Epithelial cell of proximal tubule (primary cell): Measurements from ENCODE around the gene GRIA1. TPM values are rescaled to one million over a fixed set of nuclear protein-coding genes. Genes with fewer than 3 reads are reported as not detected.

Experiments used
- DNase-seq: peaks from one replicate; pipeline ENCODE4 v3.0.0-alpha.2; 2011; ENCODE audit warnings: low read depth
- H3K4me3 ChIP-seq: 2 replicates; pipeline ENCODE4 v1.5.1; 2011; ENCODE audit warnings: low read depth, mild to moderate bottlenecking, low read length
- total RNA-seq: library from RNA; depleted of rRNA; stranded (reverse); fragments of >200 nt; gene quantifications from 2 replicates; pipeline ENCODE4 v1.2.3, GENCODE V29; 2015
- TF ChIP-seq, protein P1 (sequence below): conservative IDR thresholded peaks from 2 replicates; pipeline ENCODE4 v1.5.1; 2012; ENCODE audit warnings: low read depth, mild to moderate bottlenecking, low read length

GRIA1 gene
- total RNA-seq, 1 donor from 2014 or later = not detected

- no peak overlapping the region for H3K4me3 ChIP-seq
- no peak for DNase-seq
- TF ChIP-seq, protein P1, sequence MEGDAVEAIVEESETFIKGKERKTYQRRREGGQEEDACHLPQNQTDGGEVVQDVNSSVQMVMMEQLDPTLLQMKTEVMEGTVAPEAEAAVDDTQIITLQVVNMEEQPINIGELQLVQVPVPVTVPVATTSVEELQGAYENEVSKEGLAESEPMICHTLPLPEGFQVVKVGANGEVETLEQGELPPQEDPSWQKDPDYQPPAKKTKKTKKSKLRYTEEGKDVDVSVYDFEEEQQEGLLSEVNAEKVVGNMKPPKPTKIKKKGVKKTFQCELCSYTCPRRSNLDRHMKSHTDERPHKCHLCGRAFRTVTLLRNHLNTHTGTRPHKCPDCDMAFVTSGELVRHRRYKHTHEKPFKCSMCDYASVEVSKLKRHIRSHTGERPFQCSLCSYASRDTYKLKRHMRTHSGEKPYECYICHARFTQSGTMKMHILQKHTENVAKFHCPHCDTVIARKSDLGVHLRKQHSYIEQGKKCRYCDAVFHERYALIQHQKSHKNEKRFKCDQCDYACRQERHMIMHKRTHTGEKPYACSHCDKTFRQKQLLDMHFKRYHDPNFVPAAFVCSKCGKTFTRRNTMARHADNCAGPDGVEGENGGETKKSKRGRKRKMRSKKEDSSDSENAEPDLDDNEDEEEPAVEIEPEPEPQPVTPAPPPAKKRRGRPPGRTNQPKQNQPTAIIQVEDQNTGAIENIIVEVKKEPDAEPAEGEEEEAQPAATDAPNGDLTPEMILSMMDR = no peak
These were observed 255.4 kb downstream of the GRIA1 start for GRCh38 chr5:153745778-153746395.

GRCh38 chr5:153746440-153746839 lies 256.0 kb downstream of the GRIA1 start:
- DNase-seq = no peak
- TF ChIP-seq, protein P1 = no peak
- H3K4me3 ChIP-seq = no peak overlapping the region

DNA sequence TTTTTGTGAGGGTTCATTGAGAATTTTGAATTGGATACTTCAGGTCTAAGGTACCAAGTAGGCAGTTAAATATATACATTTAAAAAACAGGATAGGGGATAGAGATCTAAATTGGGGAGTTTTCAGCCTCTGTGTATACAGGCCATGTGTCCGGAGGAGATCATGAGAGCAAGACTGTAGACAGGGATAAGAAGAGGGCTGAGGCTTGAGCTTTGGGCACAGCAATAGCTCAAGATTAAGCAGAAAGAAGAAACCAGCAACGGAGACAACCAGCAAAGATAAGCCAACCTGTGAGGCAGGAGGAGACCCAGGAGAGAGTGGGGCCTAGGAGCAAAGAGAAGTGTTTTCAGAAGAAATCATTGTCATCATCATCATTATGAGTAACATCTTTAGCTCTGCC lies 258.4 kb downstream of the GRIA1 start:
- TF ChIP-seq, protein P1 = no peak
- H3K4me3 ChIP-seq = no peak overlapping the region
- DNase-seq = no peak

GRCh38 chr5:153749960-153750359 lies 259.5 kb downstream of the GRIA1 start:
- DNase-seq = no peak
- TF ChIP-seq, protein P1 = no peak
- H3K4me3 ChIP-seq = no peak overlapping the region

GRCh38 chr5:153751251-153751650 lies 260.8 kb downstream of the GRIA1 start:
- TF ChIP-seq, protein P1 = no peak
- no peak for DNase-seq
- H3K4me3 ChIP-seq = no peak overlapping the region

DNA sequence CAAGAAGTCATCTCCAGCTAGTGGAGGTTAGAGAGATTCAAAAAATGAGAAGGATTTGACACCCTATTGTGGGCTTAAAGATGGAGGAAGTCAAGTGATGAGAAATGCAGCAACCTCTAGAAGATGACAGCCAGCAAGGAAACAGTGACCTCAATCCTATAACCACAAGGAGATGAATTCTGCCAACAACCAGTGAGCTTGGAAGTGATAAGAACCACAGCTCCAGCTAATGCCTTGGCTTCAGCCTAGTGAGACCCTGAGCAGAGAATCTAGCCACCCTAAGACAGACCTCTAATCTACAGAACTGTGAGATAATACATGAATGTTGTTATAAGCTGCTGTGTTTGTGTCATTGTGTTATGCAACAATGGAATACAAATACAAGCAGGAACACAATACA lies 262.4 kb downstream of the GRIA1 start:
- no peak overlapping the region for H3K4me3 ChIP-seq
- no peak for DNase-seq
- TF ChIP-seq, protein P1 = no peak
